Measurements from ENCODE around the gene IL17B.

The IL17B gene

GRCh38 chr5:149340920-149341319, 38.2 kb downstream of the IL17B start:
- Histone ChIP-seq H2AFZ (ENCODE audit: low read length) (no peak overlapping the region), H3K27ac (ENCODE audit: low read length) (no peak overlapping the region), H3K9me3 (replicated peaks; ENCODE audit: insufficient read depth, low read length) (no peaks in the 10 kb centered on the region), H3K4me2 (ENCODE audit: low read depth, low read length) (no peak overlapping the region), H3K79me2 (ENCODE audit: low read length) (peaks cover 6% of the 10 kb centered on the region), H3K9me2 (replicated peaks; ENCODE audit: insufficient read depth, low read length) (no peaks in the 10 kb centered on the region), H3K9ac (ENCODE audit: low read length) (no peak overlapping the region), H3K4me3 (ENCODE audit: low read length) (no peak overlapping the region), H3K4me1 (ENCODE audit: low read length) (no peaks in the 10 kb centered on the region), H3K36me3 (replicated peaks; ENCODE audit: insufficient read depth, low read length) (no peaks in the 10 kb centered on the region), H3F3A (ENCODE audit: insufficient read depth, low read length) (peaks cover 2% of the 10 kb centered on the region; the same call in 1 of the 2 replicates), H3K27me3 (replicated peaks; ENCODE audit: insufficient read depth, low read length) (no peaks in the 10 kb centered on the region), H4K20me1 (ENCODE audit: insufficient read depth, low read length) (no peaks in the 10 kb centered on the region)
- DNase-seq, result no peak
- TF ChIP-seq EZH2 (optimal IDR thresholded peaks at IDR 0.05; ENCODE audit: low read depth, low read length) (no peak), CTCF (IDR thresholded peaks at IDR 0.05; ENCODE audit: low read length) (no peak), EZH2phosphoT487 (IDR thresholded peaks at IDR 0.05; ENCODE audit: low read length) (no peak)

GRCh38 chr5:149338364-149338763, 40.7 kb downstream of the IL17B start:
- Histone ChIP-seq H3K79me2 (ENCODE audit: low read length) (no peaks in the 10 kb centered on the region), H3K27me3 (replicated peaks; ENCODE audit: insufficient read depth, low read length) (no peaks in the 10 kb centered on the region), H3K4me3 (ENCODE audit: low read length) (no peak overlapping the region), H3K27ac (ENCODE audit: low read length) (no peak overlapping the region), H2AFZ (ENCODE audit: low read length) (no peak overlapping the region), H3K9me3 (replicated peaks; ENCODE audit: insufficient read depth, low read length) (no peaks in the 10 kb centered on the region), H3K4me2 (ENCODE audit: low read depth, low read length) (no peak overlapping the region), H3K4me1 (ENCODE audit: low read length) (no peaks in the 10 kb centered on the region), H3K9me2 (replicated peaks; ENCODE audit: insufficient read depth, low read length) (no peaks in the 10 kb centered on the region), H4K20me1 (ENCODE audit: insufficient read depth, low read length) (no peaks in the 10 kb centered on the region), H3K36me3 (replicated peaks; ENCODE audit: insufficient read depth, low read length) (no peaks in the 10 kb centered on the region), H3F3A (ENCODE audit: insufficient read depth, low read length) (no peaks in the 10 kb centered on the region), H3K9ac (ENCODE audit: low read length) (no peak overlapping the region)
- TF ChIP-seq CTCF (IDR thresholded peaks at IDR 0.05; ENCODE audit: low read length) (no peak), EZH2phosphoT487 (IDR thresholded peaks at IDR 0.05; ENCODE audit: low read length) (no peak), EZH2 (optimal IDR thresholded peaks at IDR 0.05; ENCODE audit: low read depth, low read length) (no peak)
- no peak for DNase-seq

- TF ChIP-seq EZH2 (optimal IDR thresholded peaks at IDR 0.05; ENCODE audit: low read depth, low read length) (no peak), CTCF (IDR thresholded peaks at IDR 0.05; ENCODE audit: low read length) (no peak), EZH2phosphoT487 (IDR thresholded peaks at IDR 0.05; ENCODE audit: low read length) (no peak)
Measured at GRCh38 chr5:149337736-149338135, 41.4 kb downstream of the IL17B start.

More at GRCh38 chr5:149337736-149338135, 41.4 kb downstream of the IL17B start:
- Histone ChIP-seq H3K4me2 (ENCODE audit: low read depth, low read length) (no peak overlapping the region), H3K4me1 (ENCODE audit: low read length) (no peaks in the 10 kb centered on the region), H4K20me1 (ENCODE audit: insufficient read depth, low read length) (no peaks in the 10 kb centered on the region), H3K4me3 (ENCODE audit: low read length) (no peak overlapping the region), H2AFZ (ENCODE audit: low read length) (no peak overlapping the region), H3K9ac (ENCODE audit: low read length) (no peak overlapping the region), H3K27ac (ENCODE audit: low read length) (no peak overlapping the region), H3K79me2 (ENCODE audit: low read length) (no peaks in the 10 kb centered on the region), H3K9me3 (replicated peaks; ENCODE audit: insufficient read depth, low read length) (no peaks in the 10 kb centered on the region), H3F3A (ENCODE audit: insufficient read depth, low read length) (no peaks in the 10 kb centered on the region), H3K36me3 (replicated peaks; ENCODE audit: insufficient read depth, low read length) (no peaks in the 10 kb centered on the region), H3K27me3 (replicated peaks; ENCODE audit: insufficient read depth, low read length) (no peaks in the 10 kb centered on the region), H3K9me2 (replicated peaks; ENCODE audit: insufficient read depth, low read length) (no peaks in the 10 kb centered on the region)
- DNase-seq, result no peak
